ENCODE data around the gene TGFB1I1. TPM values are rescaled to one million over a fixed set of nuclear protein-coding genes. Genes with fewer than 3 reads are reported as not detected.

Gene TGFB1I1
- total and polyA plus RNA-seq, 2 experiments from 2014 or later, result 4.1 to 4.2 TPM

DNA sequence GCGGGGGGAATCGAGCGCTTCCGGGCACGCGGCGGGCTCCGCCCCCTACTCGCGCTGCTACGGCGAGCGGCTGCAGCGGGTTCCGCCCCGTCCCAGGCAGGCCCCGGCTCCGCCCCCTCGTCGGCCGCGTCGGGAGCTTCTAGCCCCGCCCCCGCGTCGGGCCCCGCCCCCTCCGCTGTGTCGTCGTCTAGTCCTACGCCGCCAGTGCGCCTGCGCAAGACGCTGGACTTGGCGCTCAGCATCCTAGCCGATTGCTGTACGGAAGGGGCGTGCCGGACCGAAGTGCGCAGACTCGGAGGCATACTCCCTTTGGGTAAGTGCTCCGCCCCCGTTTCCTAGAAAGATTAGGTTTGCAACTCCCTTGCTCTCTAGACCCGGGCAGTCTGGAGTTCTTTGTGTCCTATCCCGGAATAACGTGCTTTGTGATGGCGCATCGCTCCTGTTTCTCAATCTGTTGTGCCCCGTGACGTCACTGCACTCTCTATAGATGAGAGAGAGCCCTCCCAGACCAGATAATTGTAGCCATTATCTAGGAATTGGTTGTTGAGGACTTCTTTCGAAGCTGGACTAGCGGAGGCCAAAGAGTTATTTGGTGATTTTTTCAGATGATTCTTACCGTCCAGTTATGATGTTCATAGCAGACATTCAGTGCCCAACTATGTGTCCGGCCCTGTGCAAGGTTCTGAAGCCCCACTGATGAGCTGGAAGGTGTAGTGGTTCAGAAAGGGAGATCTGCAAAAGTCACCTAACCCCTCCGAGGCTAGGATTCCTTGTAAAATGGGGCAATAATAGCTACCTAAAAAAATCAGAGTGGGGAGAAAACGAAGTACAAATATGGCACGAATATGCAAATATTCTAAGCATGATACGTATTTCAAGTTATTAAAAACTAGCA lies 12.0 kb upstream of the TGFB1I1 start:
- Histone ChIP-seq H3K4me3 (peak overlapping the region; percentile 91), H3F3A (replicated peaks; ENCODE audit: low read depth) (peaks cover 4% of the 10 kb centered on the region; the same call in 1 of the 2 replicates), H3K27ac (ENCODE audit: low read depth) (peak overlapping the region; percentile 93), H3K9me2 (ENCODE audit: insufficient read depth) (no peaks in the 10 kb centered on the region), H3K36me3 (ENCODE audit: insufficient read depth) (no peaks in the 10 kb centered on the region), H3K27me3 (ENCODE audit: insufficient read depth) (no peaks in the 10 kb centered on the region), H2AFZ (peak overlapping the region; percentile 70; the same call in 1 of the 2 replicates), H3K79me2 (replicated peaks; ENCODE audit: insufficient read depth) (peaks cover 26% of the 10 kb centered on the region), H3K4me1 (ENCODE audit: insufficient read depth) (peaks cover 16% of the 10 kb centered on the region; the same call in 1 of the 2 replicates), H4K20me1 (replicated peaks; ENCODE audit: insufficient read depth) (peaks cover 15% of the 10 kb centered on the region), H3K4me2 (peak overlapping the region; percentile 99)
- Mint-ChIP-seq H3K27me3 (ENCODE audit: insufficient read depth, low read depth, poor library complexity) (peaks cover 5% of the 10 kb centered on the region), H3K4me3 (peak overlapping the region; percentile 89), H3K27ac (peak overlapping the region; percentile 97), H3K36me3 (ENCODE audit: low read depth) (peaks cover 35% of the 10 kb centered on the region), H3K9me3 (peaks cover 4% of the 10 kb centered on the region; the same call in 2 of the 3 replicates), H3K4me1 (peaks cover 17% of the 10 kb centered on the region)
- DNase-seq (ENCODE audit: low spot score), result peak; percentile 99
- TF ChIP-seq, protein P1, sequence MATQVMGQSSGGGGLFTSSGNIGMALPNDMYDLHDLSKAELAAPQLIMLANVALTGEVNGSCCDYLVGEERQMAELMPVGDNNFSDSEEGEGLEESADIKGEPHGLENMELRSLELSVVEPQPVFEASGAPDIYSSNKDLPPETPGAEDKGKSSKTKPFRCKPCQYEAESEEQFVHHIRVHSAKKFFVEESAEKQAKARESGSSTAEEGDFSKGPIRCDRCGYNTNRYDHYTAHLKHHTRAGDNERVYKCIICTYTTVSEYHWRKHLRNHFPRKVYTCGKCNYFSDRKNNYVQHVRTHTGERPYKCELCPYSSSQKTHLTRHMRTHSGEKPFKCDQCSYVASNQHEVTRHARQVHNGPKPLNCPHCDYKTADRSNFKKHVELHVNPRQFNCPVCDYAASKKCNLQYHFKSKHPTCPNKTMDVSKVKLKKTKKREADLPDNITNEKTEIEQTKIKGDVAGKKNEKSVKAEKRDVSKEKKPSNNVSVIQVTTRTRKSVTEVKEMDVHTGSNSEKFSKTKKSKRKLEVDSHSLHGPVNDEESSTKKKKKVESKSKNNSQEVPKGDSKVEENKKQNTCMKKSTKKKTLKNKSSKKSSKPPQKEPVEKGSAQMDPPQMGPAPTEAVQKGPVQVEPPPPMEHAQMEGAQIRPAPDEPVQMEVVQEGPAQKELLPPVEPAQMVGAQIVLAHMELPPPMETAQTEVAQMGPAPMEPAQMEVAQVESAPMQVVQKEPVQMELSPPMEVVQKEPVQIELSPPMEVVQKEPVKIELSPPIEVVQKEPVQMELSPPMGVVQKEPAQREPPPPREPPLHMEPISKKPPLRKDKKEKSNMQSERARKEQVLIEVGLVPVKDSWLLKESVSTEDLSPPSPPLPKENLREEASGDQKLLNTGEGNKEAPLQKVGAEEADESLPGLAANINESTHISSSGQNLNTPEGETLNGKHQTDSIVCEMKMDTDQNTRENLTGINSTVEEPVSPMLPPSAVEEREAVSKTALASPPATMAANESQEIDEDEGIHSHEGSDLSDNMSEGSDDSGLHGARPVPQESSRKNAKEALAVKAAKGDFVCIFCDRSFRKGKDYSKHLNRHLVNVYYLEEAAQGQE (IDR thresholded peaks at IDR 0.05; ENCODE audit: unreplicated experiment), result no peak
- no peak for TF ChIP-seq JUNB (IDR thresholded peaks at IDR 0.05; ENCODE audit: unreplicated experiment)
- TF ChIP-seq EZH2phosphoT487 (IDR thresholded peaks at IDR 0.05; ENCODE audit: unreplicated experiment), result no peak
- TF ChIP-seq CREB1 (CRISPR knock-in tag; IDR thresholded peaks at IDR 0.05; ENCODE audit: low read depth), result peak; percentile 90
- TF ChIP-seq ZNF114 (CRISPR knock-in tag; IDR thresholded peaks at IDR 0.05), result no peak
- no peak for TF ChIP-seq NANOG (IDR thresholded peaks at IDR 0.05; ENCODE audit: borderline replicate concordance)
- peak; percentile 69 for ATAC-seq

DNA sequence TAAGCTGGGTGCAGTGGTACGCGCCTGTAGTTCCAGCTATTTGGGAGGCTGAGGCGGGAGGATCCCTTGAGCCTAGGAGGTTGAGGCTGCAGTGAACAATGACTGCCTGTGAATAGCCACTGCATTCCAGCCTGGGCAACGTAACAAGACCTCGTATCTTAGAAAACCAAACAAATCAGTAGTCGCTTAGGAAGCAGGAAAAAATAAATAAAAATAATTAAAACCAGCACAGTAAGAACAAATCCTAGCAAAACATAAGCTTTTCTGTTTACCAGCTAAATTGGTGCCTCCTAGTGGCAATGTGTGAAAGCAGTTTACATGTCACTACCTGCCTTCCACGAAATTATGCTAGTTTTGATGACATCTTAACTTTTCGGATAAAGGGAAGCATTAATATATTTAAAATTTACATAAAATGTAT lies 11.4 kb upstream of the TGFB1I1 start:
- H3K4me3 ChIP-seq, result peak overlapping the region; percentile 91
- TF ChIP-seq NANOG (IDR thresholded peaks at IDR 0.05; ENCODE audit: borderline replicate concordance) (no peak), POLR2AphosphoS5 (IDR thresholded peaks at IDR 0.05; ENCODE audit: low read depth) (no peak), ZNF331 (CRISPR knock-in tag; IDR thresholded peaks at IDR 0.05; ENCODE audit: low read depth) (no peak)
- TF ChIP-seq, protein P2, sequence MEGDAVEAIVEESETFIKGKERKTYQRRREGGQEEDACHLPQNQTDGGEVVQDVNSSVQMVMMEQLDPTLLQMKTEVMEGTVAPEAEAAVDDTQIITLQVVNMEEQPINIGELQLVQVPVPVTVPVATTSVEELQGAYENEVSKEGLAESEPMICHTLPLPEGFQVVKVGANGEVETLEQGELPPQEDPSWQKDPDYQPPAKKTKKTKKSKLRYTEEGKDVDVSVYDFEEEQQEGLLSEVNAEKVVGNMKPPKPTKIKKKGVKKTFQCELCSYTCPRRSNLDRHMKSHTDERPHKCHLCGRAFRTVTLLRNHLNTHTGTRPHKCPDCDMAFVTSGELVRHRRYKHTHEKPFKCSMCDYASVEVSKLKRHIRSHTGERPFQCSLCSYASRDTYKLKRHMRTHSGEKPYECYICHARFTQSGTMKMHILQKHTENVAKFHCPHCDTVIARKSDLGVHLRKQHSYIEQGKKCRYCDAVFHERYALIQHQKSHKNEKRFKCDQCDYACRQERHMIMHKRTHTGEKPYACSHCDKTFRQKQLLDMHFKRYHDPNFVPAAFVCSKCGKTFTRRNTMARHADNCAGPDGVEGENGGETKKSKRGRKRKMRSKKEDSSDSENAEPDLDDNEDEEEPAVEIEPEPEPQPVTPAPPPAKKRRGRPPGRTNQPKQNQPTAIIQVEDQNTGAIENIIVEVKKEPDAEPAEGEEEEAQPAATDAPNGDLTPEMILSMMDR (conservative IDR thresholded peaks at IDR 0.05; ENCODE audit: low read depth in 2 of 2), result peak; percentile 61 to 73
- peak overlapping the region; percentile 89; the same call in 2 of the 3 replicates for H3K4me3 Mint-ChIP-seq
- peaks cover 13% of the 10 kb centered on the region for H3K4me1 Mint-ChIP-seq
- peaks cover 4% of the 10 kb centered on the region; the same call in 1 of the 2 replicates for H3F3A ChIP-seq (replicated peaks; ENCODE audit: low read depth)
- H3K36me3 Mint-ChIP-seq (ENCODE audit: low read depth), result peaks cover 39% of the 10 kb centered on the region
- no peak overlapping the region for H3K27ac ChIP-seq (ENCODE audit: low read depth)
- H3K36me3 ChIP-seq (ENCODE audit: insufficient read depth), result no peaks in the 10 kb centered on the region; the same call in 1 of the 2 replicates
- H3K4me2 ChIP-seq, result peak overlapping the region; percentile 81; the same call in 1 of the 2 replicates
- H3K4me1 ChIP-seq (ENCODE audit: insufficient read depth), result peaks cover 10% of the 10 kb centered on the region; the same call in 1 of the 2 replicates
- H2AFZ ChIP-seq, result no peak overlapping the region
- H3K79me2 ChIP-seq (replicated peaks; ENCODE audit: insufficient read depth), result peaks cover 21% of the 10 kb centered on the region
- H3K9me3 Mint-ChIP-seq, result peaks cover 4% of the 10 kb centered on the region; the same call in 2 of the 3 replicates
- no peak for ATAC-seq
- H3K27ac Mint-ChIP-seq, result peak overlapping the region; percentile 88; the same call in 1 of the 2 replicates
- peak; percentile 78 for DNase-seq (ENCODE audit: low spot score)
- H3K27me3 ChIP-seq (ENCODE audit: insufficient read depth), result no peaks in the 10 kb centered on the region
- peaks cover 3% of the 10 kb centered on the region for H3K27me3 Mint-ChIP-seq (ENCODE audit: insufficient read depth, low read depth, poor library complexity)
- H4K20me1 ChIP-seq (replicated peaks; ENCODE audit: insufficient read depth), result peaks cover 15% of the 10 kb centered on the region
- H3K9me2 ChIP-seq (ENCODE audit: insufficient read depth), result no peaks in the 10 kb centered on the region

All from GM23338 (cell line).